Activated B cell treated with CpG ODN at 0.5 μM for 24 hours (primary cell): Measurements from ENCODE around the gene GAPVD1. TPM values are rescaled to one million over a fixed set of nuclear protein-coding genes. Genes with fewer than 3 reads are reported as not detected.

ENCODE experiments used
- ATAC-seq: fragments of 200-7000 bp; cut with Tn5 transposase; one replicate; pipeline ENCODE4 v1.10.0; 2021; ENCODE audit warnings: low read depth, mild to moderate bottlenecking, moderate library complexity
- CTCF ChIA-PET: fragments of 350-600 bp; sonication (Branson Sonifier 250); formaldehyde crosslinking; loops from one replicate; lab custom pipeline; 2021; ENCODE audit warnings: antibody characterized with exemption; lab: Charles Lee
- POLR2A ChIA-PET: fragments of 350-600 bp; sonication (Branson Sonifier 250); formaldehyde crosslinking; loops from one replicate; lab custom pipeline; 2021; ENCODE audit warnings: antibody characterized with exemption; lab: Charles Lee
- DNase-seq: peaks from one replicate; pipeline ENCODE4 v3.0.0; 2022
- H3K27ac Mint-ChIP-seq: one replicate; pipeline ENCODE4 v1.8.0; 2020; ENCODE audit warnings: mixed read lengths
- H3K27me3 Mint-ChIP-seq: one replicate; pipeline ENCODE4 v1.8.0; 2021; ENCODE audit warnings: mixed read lengths
- H3K36me3 Mint-ChIP-seq: one replicate; pipeline ENCODE4 v1.8.0; 2021; ENCODE audit warnings: low read depth, mixed read lengths
- H3K4me1 Mint-ChIP-seq: one replicate; pipeline ENCODE4 v1.8.0; 2021; ENCODE audit warnings: mixed read lengths
- H3K4me3 Mint-ChIP-seq: one replicate; pipeline ENCODE4 v1.8.0; 2020; ENCODE audit warnings: mild to moderate bottlenecking, mixed read lengths
- H3K9me3 Mint-ChIP-seq: one replicate; pipeline ENCODE4 v1.8.0; 2020; ENCODE audit warnings: mixed read lengths
- CTCF ChIP-seq: fragments of 200-600 bp; IDR thresholded peaks from one replicate; pipeline ENCODE4 v1.8.0; 2022; ENCODE audit warnings: antibody characterized with exemption, mild to moderate bottlenecking
- intact Hi-C: fragments of 100-400 bp; cut with micrococcal nuclease; formaldehyde crosslinking; loops from one replicate; pipeline ENCODE4 v1.15.1; 2024
- total RNA-seq: library from RNA; stranded (reverse); gene quantifications from 2 replicates; pipeline ENCODE4 v1.2.3, GENCODE V29; 2022

The GAPVD1 gene
- total RNA-seq, 1 donor from 2014 or later, result 53.9 TPM

- Mint-ChIP-seq H3K27ac (no peak overlapping the region), H3K36me3 (peaks cover 84% of the 10 kb centered on the region), H3K9me3 (no peaks in the 10 kb centered on the region), H3K27me3 (no peaks in the 10 kb centered on the region), H3K4me1 (no peaks in the 10 kb centered on the region), H3K4me3 (no peak overlapping the region)
- TF ChIP-seq CTCF, result no peak
- no peak for DNase-seq
- CTCF ChIA-PET, result interaction anchor here (0.6 kb wide), 1 partner anchor 641 kb away, joined by 4 read pairs; no protein-coding TSS in a partner anchor
- intact Hi-C loops, result no loop called here
- POLR2A ChIA-PET, result no interaction called here
- ATAC-seq, result no peak
Measured at GRCh38 chr9:125346080-125346732, 84.6 kb downstream of the GAPVD1 start.

GRCh38 chr9:125355601-125356000 lies 94.0 kb downstream of the GAPVD1 start:
- DNase-seq (no peak), ATAC-seq (no peak)
- no peak for TF ChIP-seq CTCF
- no peak overlapping the region for H3K27ac Mint-ChIP-seq
- ChIA-PET CTCF (no interaction called here), POLR2A (no interaction called here)
- H3K9me3 Mint-ChIP-seq, result no peaks in the 10 kb centered on the region
- H3K4me1 Mint-ChIP-seq, result no peaks in the 10 kb centered on the region
- no peak overlapping the region for H3K4me3 Mint-ChIP-seq
- intact Hi-C loops, result no loop called here
- peaks cover 91% of the 10 kb centered on the region for H3K36me3 Mint-ChIP-seq
- H3K27me3 Mint-ChIP-seq, result no peaks in the 10 kb centered on the region

GRCh38 chr9:125356032-125356431 lies 94.4 kb downstream of the GAPVD1 start:
- H3K4me3 Mint-ChIP-seq, result no peak overlapping the region
- intact Hi-C loops, result no loop called here
- H3K4me1 Mint-ChIP-seq, result no peaks in the 10 kb centered on the region
- ATAC-seq (no peak), DNase-seq (no peak)
- H3K27ac Mint-ChIP-seq, result no peak overlapping the region
- TF ChIP-seq CTCF, result no peak
- H3K36me3 Mint-ChIP-seq, result peaks cover 90% of the 10 kb centered on the region
- H3K27me3 Mint-ChIP-seq, result no peaks in the 10 kb centered on the region
- ChIA-PET CTCF (no interaction called here), POLR2A (no interaction called here)
- no peaks in the 10 kb centered on the region for H3K9me3 Mint-ChIP-seq

- ChIA-PET POLR2A (no interaction called here), CTCF (no interaction called here)
- no peak for TF ChIP-seq CTCF
- H3K9me3 Mint-ChIP-seq, result no peaks in the 10 kb centered on the region
- H3K36me3 Mint-ChIP-seq, result peaks cover 90% of the 10 kb centered on the region
- intact Hi-C loops, result no loop called here
- H3K4me3 Mint-ChIP-seq, result no peak overlapping the region
- DNase-seq, result no peak
- no peak overlapping the region for H3K27ac Mint-ChIP-seq
- no peaks in the 10 kb centered on the region for H3K27me3 Mint-ChIP-seq
- H3K4me1 Mint-ChIP-seq, result no peaks in the 10 kb centered on the region
- no peak for ATAC-seq
Measured at GRCh38 chr9:125359011-125359410, 97.4 kb downstream of the GAPVD1 start.

GRCh38 chr9:125360601-125361000 lies 99.0 kb downstream of the GAPVD1 start:
- no peak for DNase-seq
- Mint-ChIP-seq H3K36me3 (peaks cover 89% of the 10 kb centered on the region), H3K4me3 (no peak overlapping the region), H3K9me3 (no peaks in the 10 kb centered on the region), H3K27ac (no peak overlapping the region), H3K4me1 (no peaks in the 10 kb centered on the region), H3K27me3 (no peaks in the 10 kb centered on the region)
- ChIA-PET CTCF (interaction anchor here (1.2 kb wide), 1 partner anchor 583 kb away, joined by 3 read pairs; no protein-coding TSS in a partner anchor), POLR2A (no interaction called here)
- ATAC-seq, result no peak
- no peak for TF ChIP-seq CTCF
- intact Hi-C loops, result no loop called here
